ENCODE data around the gene CPT1A.

CPT1A gene

GRCh38 chr11:68828155-68828931 is 13.4 kb downstream of the CPT1A start:
- DNase-seq: no peak

- no peak for DNase-seq
These were observed 14.0 kb downstream of the CPT1A start for GRCh38 chr11:68827733-68828132.

GRCh38 chr11:68826726-68827125 is 15.0 kb downstream of the CPT1A start:
- DNase-seq: no peak

GRCh38 chr11:68825571-68825970 is 16.1 kb downstream of the CPT1A start:
- no peak for DNase-seq

- no peak for DNase-seq
These were observed 19.2 kb downstream of the CPT1A start for GRCh38 chr11:68822546-68822945.

- DNase-seq: no peak
These were observed 20.0 kb downstream of the CPT1A start for GRCh38 chr11:68821670-68822069.

GRCh38 chr11:68819362-68819761 is 22.4 kb downstream of the CPT1A start:
- no peak for DNase-seq

GRCh38 chr11:68818181-68818580 is 23.5 kb downstream of the CPT1A start:
- DNase-seq: no peak

- no peak for DNase-seq
These were observed 24.2 kb downstream of the CPT1A start for GRCh38 chr11:68817554-68817953.

GRCh38 chr11:68816917-68817419 is 24.7 kb downstream of the CPT1A start:
- no peak for DNase-seq

- DNase-seq: no peak
These were observed 25.4 kb downstream of the CPT1A start for GRCh38 chr11:68816251-68816776.

- no peak for DNase-seq
These were observed 27.9 kb downstream of the CPT1A start for GRCh38 chr11:68813773-68814172.

GRCh38 chr11:68812526-68812925 is 29.2 kb downstream of the CPT1A start:
- no peak for DNase-seq

- no peak for DNase-seq
These were observed 31.6 kb downstream of the CPT1A start for GRCh38 chr11:68810164-68810563.

- no peak for DNase-seq
These were observed 32.2 kb downstream of the CPT1A start for GRCh38 chr11:68809506-68809905.

- DNase-seq: no peak
These were observed 32.9 kb downstream of the CPT1A start for GRCh38 chr11:68808787-68809186.

- DNase-seq: no peak
These were observed 34.5 kb downstream of the CPT1A start for GRCh38 chr11:68806931-68807844.

GRCh38 chr11:68804786-68805185 is 36.9 kb downstream of the CPT1A start:
- no peak for DNase-seq

GRCh38 chr11:68803766-68804165 is 38.0 kb downstream of the CPT1A start:
- no peak for DNase-seq

GRCh38 chr11:68798221-68798813 is 43.4 kb downstream of the CPT1A start:
- no peak for DNase-seq

GRCh38 chr11:68796801-68797200 is 44.9 kb downstream of the CPT1A start:
- no peak for DNase-seq

- no peak for DNase-seq
These were observed 49.2 kb downstream of the CPT1A start for GRCh38 chr11:68792400-68792966.

- no peak for DNase-seq
These were observed 57.1 kb downstream of the CPT1A start for GRCh38 chr11:68784653-68785052.

All from DMS79 treated with DMSO at 0.1 percent for 48 hours (cell line).